Measurements from ENCODE around the gene AUTS2.

The AUTS2 gene

DNA sequence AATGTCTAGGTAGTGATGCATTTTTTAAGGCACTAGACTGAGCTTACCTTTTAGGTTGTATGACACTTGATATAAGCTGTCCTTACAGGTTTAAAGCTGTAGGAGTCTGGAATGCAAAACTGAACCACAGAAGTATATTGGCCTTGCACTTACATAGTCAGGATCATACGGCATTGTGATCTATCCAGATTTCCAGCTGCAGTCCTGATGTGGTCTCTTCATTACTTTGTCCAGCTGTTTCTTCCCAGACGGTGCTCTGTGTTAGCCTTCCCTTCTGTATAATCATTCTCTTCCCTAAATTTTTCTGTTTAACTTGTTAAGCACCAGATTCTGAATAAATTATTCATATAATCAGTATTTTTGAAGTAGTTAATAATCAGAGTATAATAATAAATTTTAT lies 67.1 kb downstream of the AUTS2 start:
- Histone ChIP-seq H4K20me1 (ENCODE audit: insufficient read depth, low read length) (no peaks in the 10 kb centered on the region), H3K36me3 (ENCODE audit: insufficient read depth, low read length) (no peaks in the 10 kb centered on the region), H3K4me2 (ENCODE audit: low read length) (peak overlapping the region; percentile 64), H3K4me3 (ENCODE audit: low read depth, low read length, poor library complexity, severe bottlenecking) (peak overlapping the region; percentile 38), H3K27ac (ENCODE audit: low read depth, low read length, poor library complexity, severe bottlenecking) (peak overlapping the region; percentile 95), H3K9me2 (ENCODE audit: low read depth, low read length) (no peaks in the 10 kb centered on the region), H3K9me3 (ENCODE audit: low read length) (no peaks in the 10 kb centered on the region), H3F3A (ENCODE audit: insufficient read depth, low read length) (no peaks in the 10 kb centered on the region), H3K79me2 (ENCODE audit: insufficient read depth, low read length) (peaks cover 98% of the 10 kb centered on the region), H3K4me1 (ENCODE audit: insufficient read depth, low read length, severe bottlenecking) (peaks cover 93% of the 10 kb centered on the region), H3K9ac (ENCODE audit: low read length) (peak overlapping the region; percentile 54; the same call in 1 of the 2 replicates), H3K27me3 (ENCODE audit: insufficient read depth, low read length) (no peaks in the 10 kb centered on the region), H2AFZ (ENCODE audit: low read length) (no peak overlapping the region)
- TF ChIP-seq EZH2 (IDR thresholded peaks at IDR 0.05; ENCODE audit: borderline replicate concordance, low read length), result no peak

DNA sequence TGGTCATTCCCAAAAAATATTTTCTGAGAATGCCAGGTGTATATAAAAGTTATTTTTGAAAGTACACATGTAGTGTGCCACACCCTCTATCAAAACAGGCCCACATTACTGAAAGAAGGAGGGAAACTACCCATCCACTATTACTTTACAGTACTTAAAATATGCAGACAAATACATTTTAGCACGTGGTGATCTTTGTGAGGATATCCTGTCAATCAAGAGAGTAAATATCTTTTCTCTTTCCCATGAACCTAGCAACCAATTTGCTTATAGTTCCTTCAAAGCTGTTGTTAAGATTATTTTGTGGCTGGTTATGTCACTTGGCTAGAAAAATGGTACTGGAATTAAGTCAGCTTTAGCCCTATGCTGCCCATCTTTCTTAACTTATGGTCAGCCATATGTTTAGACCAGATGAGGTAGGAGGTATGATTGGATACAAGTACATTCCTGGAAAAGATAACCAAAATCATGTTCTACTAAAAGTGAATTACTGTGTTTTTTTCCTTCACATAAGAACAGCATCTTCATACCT lies 70.1 kb downstream of the AUTS2 start:
- Histone ChIP-seq H3K4me2 (ENCODE audit: low read length) (peak overlapping the region; percentile 10; the same call in 1 of the 2 replicates), H4K20me1 (ENCODE audit: insufficient read depth, low read length) (no peaks in the 10 kb centered on the region), H3K27me3 (ENCODE audit: insufficient read depth, low read length) (no peaks in the 10 kb centered on the region), H3K4me3 (ENCODE audit: low read depth, low read length, poor library complexity, severe bottlenecking) (no peak overlapping the region), H3K9ac (ENCODE audit: low read length) (no peak overlapping the region), H3K4me1 (ENCODE audit: insufficient read depth, low read length, severe bottlenecking) (peaks cover 86% of the 10 kb centered on the region), H3K9me2 (ENCODE audit: low read depth, low read length) (no peaks in the 10 kb centered on the region), H3K36me3 (ENCODE audit: insufficient read depth, low read length) (no peaks in the 10 kb centered on the region), H3K79me2 (ENCODE audit: insufficient read depth, low read length) (peaks cover 96% of the 10 kb centered on the region), H2AFZ (ENCODE audit: low read length) (no peak overlapping the region), H3K27ac (ENCODE audit: low read depth, low read length, poor library complexity, severe bottlenecking) (peak overlapping the region; percentile 37), H3F3A (ENCODE audit: insufficient read depth, low read length) (no peaks in the 10 kb centered on the region), H3K9me3 (ENCODE audit: low read length) (no peaks in the 10 kb centered on the region)
- TF ChIP-seq, protein P1, sequence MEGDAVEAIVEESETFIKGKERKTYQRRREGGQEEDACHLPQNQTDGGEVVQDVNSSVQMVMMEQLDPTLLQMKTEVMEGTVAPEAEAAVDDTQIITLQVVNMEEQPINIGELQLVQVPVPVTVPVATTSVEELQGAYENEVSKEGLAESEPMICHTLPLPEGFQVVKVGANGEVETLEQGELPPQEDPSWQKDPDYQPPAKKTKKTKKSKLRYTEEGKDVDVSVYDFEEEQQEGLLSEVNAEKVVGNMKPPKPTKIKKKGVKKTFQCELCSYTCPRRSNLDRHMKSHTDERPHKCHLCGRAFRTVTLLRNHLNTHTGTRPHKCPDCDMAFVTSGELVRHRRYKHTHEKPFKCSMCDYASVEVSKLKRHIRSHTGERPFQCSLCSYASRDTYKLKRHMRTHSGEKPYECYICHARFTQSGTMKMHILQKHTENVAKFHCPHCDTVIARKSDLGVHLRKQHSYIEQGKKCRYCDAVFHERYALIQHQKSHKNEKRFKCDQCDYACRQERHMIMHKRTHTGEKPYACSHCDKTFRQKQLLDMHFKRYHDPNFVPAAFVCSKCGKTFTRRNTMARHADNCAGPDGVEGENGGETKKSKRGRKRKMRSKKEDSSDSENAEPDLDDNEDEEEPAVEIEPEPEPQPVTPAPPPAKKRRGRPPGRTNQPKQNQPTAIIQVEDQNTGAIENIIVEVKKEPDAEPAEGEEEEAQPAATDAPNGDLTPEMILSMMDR (IDR thresholded peaks at IDR 0.05; ENCODE audit: low read length), result no peak
- no peak for TF ChIP-seq EZH2 (IDR thresholded peaks at IDR 0.05; ENCODE audit: borderline replicate concordance, low read length)

DNA sequence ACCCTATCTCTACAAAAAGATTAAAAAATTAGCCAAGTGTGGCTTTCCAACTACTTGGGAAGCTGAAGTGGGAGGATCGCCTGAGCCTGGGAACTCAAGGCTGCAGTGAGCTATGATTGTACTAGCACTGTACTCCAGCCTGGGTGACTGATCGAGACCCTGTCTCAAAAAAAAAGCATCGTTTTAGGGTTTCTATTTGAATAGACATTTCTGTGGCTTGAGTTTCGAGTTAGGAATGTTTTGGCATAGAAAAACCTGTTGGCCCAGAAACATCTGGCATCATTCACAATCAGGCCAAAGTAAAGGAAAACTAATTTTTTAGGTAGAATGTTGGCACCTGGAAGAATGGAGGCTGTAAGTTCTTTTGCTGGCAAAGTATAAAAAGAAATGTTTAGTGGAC lies 72.4 kb downstream of the AUTS2 start:
- Histone ChIP-seq H3K9me3 (ENCODE audit: low read length) (no peaks in the 10 kb centered on the region), H3K27ac (ENCODE audit: low read depth, low read length, poor library complexity, severe bottlenecking) (peak overlapping the region; percentile 40), H4K20me1 (ENCODE audit: insufficient read depth, low read length) (no peaks in the 10 kb centered on the region), H3K4me3 (ENCODE audit: low read depth, low read length, poor library complexity, severe bottlenecking) (no peak overlapping the region), H3K79me2 (ENCODE audit: insufficient read depth, low read length) (peaks cover 97% of the 10 kb centered on the region), H3K4me1 (ENCODE audit: insufficient read depth, low read length, severe bottlenecking) (peaks cover 85% of the 10 kb centered on the region), H3K27me3 (ENCODE audit: insufficient read depth, low read length) (no peaks in the 10 kb centered on the region), H3K9ac (ENCODE audit: low read length) (peak overlapping the region; percentile 22; the same call in 1 of the 2 replicates), H3K9me2 (ENCODE audit: low read depth, low read length) (no peaks in the 10 kb centered on the region), H3K36me3 (ENCODE audit: insufficient read depth, low read length) (no peaks in the 10 kb centered on the region), H2AFZ (ENCODE audit: low read length) (no peak overlapping the region), H3K4me2 (ENCODE audit: low read length) (peak overlapping the region; percentile 1; the same call in 1 of the 2 replicates), H3F3A (ENCODE audit: insufficient read depth, low read length) (no peaks in the 10 kb centered on the region)
- TF ChIP-seq, protein P1 (IDR thresholded peaks at IDR 0.05; ENCODE audit: low read length), result no peak
- TF ChIP-seq EZH2 (IDR thresholded peaks at IDR 0.05; ENCODE audit: borderline replicate concordance, low read length), result no peak

DNA sequence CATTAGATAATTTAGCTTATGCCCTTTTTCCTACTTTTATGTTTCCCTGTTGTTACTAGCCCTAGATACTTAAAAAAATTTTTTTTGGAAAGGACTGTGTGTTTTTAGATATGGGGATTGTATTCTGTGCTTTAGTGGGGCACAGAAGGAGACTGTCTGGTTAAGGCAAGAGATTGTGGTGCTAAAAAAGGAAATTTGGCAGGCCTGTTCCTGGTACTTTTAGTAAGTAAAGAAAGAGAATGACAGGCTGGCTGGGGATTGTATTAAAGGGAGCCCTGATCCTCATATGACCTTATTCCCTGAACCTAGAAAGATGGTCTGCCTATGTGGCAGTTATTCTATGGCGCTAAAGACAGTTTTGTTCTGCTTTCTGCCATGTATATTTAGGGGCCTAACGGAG lies 74.8 kb downstream of the AUTS2 start:
- H3K27ac ChIP-seq (ENCODE audit: low read depth, low read length, poor library complexity, severe bottlenecking), result peak overlapping the region; percentile 53
- no peak overlapping the region for H2AFZ ChIP-seq (ENCODE audit: low read length)
- no peak overlapping the region for H3K4me3 ChIP-seq (ENCODE audit: low read depth, low read length, poor library complexity, severe bottlenecking)
- no peaks in the 10 kb centered on the region for H3K27me3 ChIP-seq (ENCODE audit: insufficient read depth, low read length)
- no peak overlapping the region for H3K9ac ChIP-seq (ENCODE audit: low read length)
- no peaks in the 10 kb centered on the region for H4K20me1 ChIP-seq (ENCODE audit: insufficient read depth, low read length)
- TF ChIP-seq, protein P1 (IDR thresholded peaks at IDR 0.05; ENCODE audit: low read length), result no peak
- TF ChIP-seq EZH2 (IDR thresholded peaks at IDR 0.05; ENCODE audit: borderline replicate concordance, low read length), result no peak
- no peaks in the 10 kb centered on the region for H3F3A ChIP-seq (ENCODE audit: insufficient read depth, low read length)
- peaks cover 92% of the 10 kb centered on the region for H3K4me1 ChIP-seq (ENCODE audit: insufficient read depth, low read length, severe bottlenecking)
- H3K36me3 ChIP-seq (ENCODE audit: insufficient read depth, low read length), result no peaks in the 10 kb centered on the region
- no peak overlapping the region; the same call in 1 of the 2 replicates for H3K4me2 ChIP-seq (ENCODE audit: low read length)
- H3K9me3 ChIP-seq (ENCODE audit: low read length), result no peaks in the 10 kb centered on the region
- H3K9me2 ChIP-seq (ENCODE audit: low read depth, low read length), result no peaks in the 10 kb centered on the region
- H3K79me2 ChIP-seq (ENCODE audit: insufficient read depth, low read length), result peaks cover 97% of the 10 kb centered on the region

Measured in OCI-LY1 (cell line).